ENCODE results near the gene SALL3. TPM values are rescaled to one million over a fixed set of nuclear protein-coding genes. Genes with fewer than 3 reads are reported as not detected.

The SALL3 gene
- total and polyA plus RNA-seq, 2 of the 4 experiments (the other 2 are of a cell fraction), result not detected

DNA sequence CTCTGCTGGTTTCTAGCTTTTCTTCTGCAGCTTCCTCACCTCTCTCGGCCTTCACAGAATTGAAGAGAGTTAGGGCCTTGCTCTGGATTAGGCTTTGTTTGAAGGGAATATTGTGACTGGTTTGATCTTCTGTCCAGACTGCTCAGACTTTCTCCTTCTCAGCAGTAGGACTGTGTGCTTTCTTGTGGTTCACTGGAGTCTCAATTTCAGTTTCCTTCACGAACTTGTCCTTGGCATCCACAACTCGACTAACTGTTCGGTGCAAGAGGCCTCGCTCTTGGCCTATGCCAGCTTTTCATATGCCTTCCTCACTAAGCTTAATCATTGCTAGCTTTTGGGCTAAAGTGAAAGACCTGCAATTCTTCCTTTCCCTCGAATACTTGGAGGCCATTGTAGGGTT is 18.9 kb upstream of the SALL3 start:
- no peak overlapping the region for H2AK9ac ChIP-seq (replicated peaks; ENCODE audit: low read depth, low read length, poor library complexity)
- no peak overlapping the region for H3K4ac ChIP-seq (ENCODE audit: low read depth, low read length)
- POLR2A ChIA-PET (ENCODE audit: unreplicated experiment), result no interaction called here
- H3K4me2 ChIP-seq (ENCODE audit: low read depth, low read length), result no peak overlapping the region
- no peak overlapping the region for H2BK120ac ChIP-seq (ENCODE audit: low read depth, low read length)
- no TSS peak for BruUV-seq (replicated peaks)
- H4K5ac ChIP-seq (ENCODE audit: low read depth, low read length), result no peak overlapping the region
- no peak overlapping the region for H4K8ac ChIP-seq (ENCODE audit: low read depth in 2 of 2, low read length in 2 of 2)
- DNase-seq (no peak), ATAC-seq (ENCODE audit: low read depth) (no peak)
- H2BK20ac ChIP-seq (ENCODE audit: low read depth, low read length), result no peak overlapping the region
- no peak overlapping the region for H4K91ac ChIP-seq (ENCODE audit: insufficient read depth, low read depth, low read length)
- H3K4me1 ChIP-seq (ENCODE audit: control insufficient read depth, insufficient read depth, low read length), result no peaks in the 10 kb centered on the region
- CTCF ChIA-PET, result no interaction called here
- TF ChIP-seq BHLHE40 (IDR thresholded peaks at IDR 0.05; ENCODE audit: low read depth, low read length) (no peak), CEBPB (IDR thresholded peaks at IDR 0.05; ENCODE audit: low read depth, low read length) (no peak), MAZ (IDR thresholded peaks at IDR 0.05; ENCODE audit: borderline replicate concordance, low read depth, low read length) (no peak), CHD1 (IDR thresholded peaks at IDR 0.05; ENCODE audit: low read depth, low read length) (no peak), RFX5 (IDR thresholded peaks at IDR 0.05; ENCODE audit: low read depth, low read length) (no peak), RCOR1 (IDR thresholded peaks at IDR 0.05; ENCODE audit: insufficient replicate concordance, low read length) (no peak), RAD21 (IDR thresholded peaks at IDR 0.05; ENCODE audit: low read length) (no peak), POLR2A (IDR thresholded peaks at IDR 0.05; ENCODE audit: low read depth, low read length) (no peak), FOS (IDR thresholded peaks at IDR 0.05; ENCODE audit: low read depth, low read length) (no peak), MAFK (IDR thresholded peaks at IDR 0.05; ENCODE audit: low read depth, low read length) (no peak), NFE2L2 (IDR thresholded peaks at IDR 0.05; ENCODE audit: low read depth, low read length) (no peak), MXI1 (IDR thresholded peaks at IDR 0.05; ENCODE audit: borderline replicate concordance, low read depth, low read length) (no peak), SMC3 (IDR thresholded peaks at IDR 0.05; ENCODE audit: low read depth, low read length) (no peak)
- TF ChIP-seq, protein P1, sequence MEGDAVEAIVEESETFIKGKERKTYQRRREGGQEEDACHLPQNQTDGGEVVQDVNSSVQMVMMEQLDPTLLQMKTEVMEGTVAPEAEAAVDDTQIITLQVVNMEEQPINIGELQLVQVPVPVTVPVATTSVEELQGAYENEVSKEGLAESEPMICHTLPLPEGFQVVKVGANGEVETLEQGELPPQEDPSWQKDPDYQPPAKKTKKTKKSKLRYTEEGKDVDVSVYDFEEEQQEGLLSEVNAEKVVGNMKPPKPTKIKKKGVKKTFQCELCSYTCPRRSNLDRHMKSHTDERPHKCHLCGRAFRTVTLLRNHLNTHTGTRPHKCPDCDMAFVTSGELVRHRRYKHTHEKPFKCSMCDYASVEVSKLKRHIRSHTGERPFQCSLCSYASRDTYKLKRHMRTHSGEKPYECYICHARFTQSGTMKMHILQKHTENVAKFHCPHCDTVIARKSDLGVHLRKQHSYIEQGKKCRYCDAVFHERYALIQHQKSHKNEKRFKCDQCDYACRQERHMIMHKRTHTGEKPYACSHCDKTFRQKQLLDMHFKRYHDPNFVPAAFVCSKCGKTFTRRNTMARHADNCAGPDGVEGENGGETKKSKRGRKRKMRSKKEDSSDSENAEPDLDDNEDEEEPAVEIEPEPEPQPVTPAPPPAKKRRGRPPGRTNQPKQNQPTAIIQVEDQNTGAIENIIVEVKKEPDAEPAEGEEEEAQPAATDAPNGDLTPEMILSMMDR (conservative IDR thresholded peaks at IDR 0.05; ENCODE audit: low read depth, low read length), result no peak
- TF ChIP-seq, protein P2, sequence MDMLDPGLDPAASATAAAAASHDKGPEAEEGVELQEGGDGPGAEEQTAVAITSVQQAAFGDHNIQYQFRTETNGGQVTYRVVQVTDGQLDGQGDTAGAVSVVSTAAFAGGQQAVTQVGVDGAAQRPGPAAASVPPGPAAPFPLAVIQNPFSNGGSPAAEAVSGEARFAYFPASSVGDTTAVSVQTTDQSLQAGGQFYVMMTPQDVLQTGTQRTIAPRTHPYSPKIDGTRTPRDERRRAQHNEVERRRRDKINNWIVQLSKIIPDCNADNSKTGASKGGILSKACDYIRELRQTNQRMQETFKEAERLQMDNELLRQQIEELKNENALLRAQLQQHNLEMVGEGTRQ (IDR thresholded peaks at IDR 0.05; ENCODE audit: low read depth, low read length), result no peak
- TF ChIP-seq, protein P3, sequence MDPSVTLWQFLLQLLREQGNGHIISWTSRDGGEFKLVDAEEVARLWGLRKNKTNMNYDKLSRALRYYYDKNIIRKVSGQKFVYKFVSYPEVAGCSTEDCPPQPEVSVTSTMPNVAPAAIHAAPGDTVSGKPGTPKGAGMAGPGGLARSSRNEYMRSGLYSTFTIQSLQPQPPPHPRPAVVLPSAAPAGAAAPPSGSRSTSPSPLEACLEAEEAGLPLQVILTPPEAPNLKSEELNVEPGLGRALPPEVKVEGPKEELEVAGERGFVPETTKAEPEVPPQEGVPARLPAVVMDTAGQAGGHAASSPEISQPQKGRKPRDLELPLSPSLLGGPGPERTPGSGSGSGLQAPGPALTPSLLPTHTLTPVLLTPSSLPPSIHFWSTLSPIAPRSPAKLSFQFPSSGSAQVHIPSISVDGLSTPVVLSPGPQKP (IDR thresholded peaks at IDR 0.05; ENCODE audit: borderline replicate concordance, low read depth, low read length), result no peak
- no peak overlapping the region for H3K27ac ChIP-seq (ENCODE audit: insufficient read depth, low read length)
- no CpG with 5 or more reads among the region's 6 CpGs for WGBS, 2 experiments (ENCODE audit: extremely low coverage in 2 of 2, insufficient read length in 1 of 2)
- H3K9me3 ChIP-seq (ENCODE audit: control insufficient read depth, insufficient read depth, low read length), result peaks cover 9% of the 10 kb centered on the region; the same call in 1 of the 2 replicates
- no peaks in the 10 kb centered on the region for H3K36me3 ChIP-seq (ENCODE audit: control insufficient read depth, insufficient read depth, low read length)
- no peak overlapping the region for H2AK5ac ChIP-seq (ENCODE audit: low read depth, low read length)
- no peaks in the 10 kb centered on the region for H3K79me1 ChIP-seq (ENCODE audit: low read depth in 1 of 2, low read length in 2 of 2)
- H3K23ac ChIP-seq (ENCODE audit: low read depth, low read length), result no peak overlapping the region
- no peak overlapping the region for H3K18ac ChIP-seq (ENCODE audit: low read depth, low read length)
- intact Hi-C loops (cut with micrococcal nuclease), result no loop called here
- no peak overlapping the region for H2BK5ac ChIP-seq (ENCODE audit: low read depth, low read length, poor library complexity, severe bottlenecking)
- no peak overlapping the region for H2BK15ac ChIP-seq (ENCODE audit: low read depth, low read length)
- H3K14ac ChIP-seq (replicated peaks; ENCODE audit: low read depth, low read length), result no peak overlapping the region
- H4K20me1 ChIP-seq (ENCODE audit: insufficient read depth, low read length), result no peaks in the 10 kb centered on the region
- in situ Hi-C loops (cut with MboI; ENCODE audit: low sequenced_read_pairs), result no loop called here
- no peak overlapping the region for H2AFZ ChIP-seq (replicated peaks; ENCODE audit: low read length, poor library complexity)
- H3K9ac ChIP-seq (ENCODE audit: low read depth, low read length), result no peak overlapping the region
- dilution Hi-C loops (cut with HindIII; ENCODE audit: low sequenced_read_pairs, unreplicated experiment), result no loop called here
- H3K56ac ChIP-seq (ENCODE audit: extremely low read depth, insufficient read depth, low read length), result no peak overlapping the region
- no peak overlapping the region for H3K4me3 ChIP-seq (ENCODE audit: insufficient read depth, low read depth, low read length)
- H3K27me3 ChIP-seq (ENCODE audit: control insufficient read depth, insufficient read depth, low read length), result no peaks in the 10 kb centered on the region
- no peaks in the 10 kb centered on the region for H3K9me1 ChIP-seq (ENCODE audit: insufficient read depth, low read length)
